NCI-H146 (cell line): ENCODE results near the gene MAT2A.
A peak's percentile ranks its signal among the peaks of the same experiment; 100 is the strongest.
"Not testable (repeated sequence)": the region's sequence is repeated elsewhere in the genome, so short reads cannot be mapped to it uniquely, and the experiment has no call there.

Experiments
- DNase-seq: peaks from one replicate; lab custom pipeline; 2025; lab: John Stamatoyannopoulos, UW

MAT2A gene

GRCh38 chr2:85547859-85548607 lies 9.1 kb downstream of the MAT2A start:
- no peak for DNase-seq

- DNase-seq = no peak
Measured at GRCh38 chr2:85548608-85548900, 9.6 kb downstream of the MAT2A start.

GRCh38 chr2:85549095-85549494 lies 10.1 kb downstream of the MAT2A start:
- DNase-seq = no peak

- no peak for DNase-seq
Measured at GRCh38 chr2:85549826-85550225, 10.9 kb downstream of the MAT2A start.

GRCh38 chr2:85550486-85550885 lies 11.5 kb downstream of the MAT2A start:
- no peak for DNase-seq

- DNase-seq = peak; percentile 68
Measured at GRCh38 chr2:85551698-85552678, 13.0 kb downstream of the MAT2A start.

GRCh38 chr2:85553184-85553583 lies 14.2 kb downstream of the MAT2A start:
- no peak for DNase-seq

GRCh38 chr2:85554980-85555612 lies 16.1 kb downstream of the MAT2A start:
- DNase-seq = no peak

GRCh38 chr2:85557130-85557529 lies 18.2 kb downstream of the MAT2A start:
- DNase-seq = no peak

GRCh38 chr2:85558160-85558559 lies 19.2 kb downstream of the MAT2A start:
- DNase-seq = no peak

- not testable (repeated sequence) for DNase-seq
Measured at GRCh38 chr2:85560403-85560726, 21.4 kb downstream of the MAT2A start.

GRCh38 chr2:85560812-85561279 lies 21.9 kb downstream of the MAT2A start:
- no peak for DNase-seq

- DNase-seq = peak; percentile 96
Measured at GRCh38 chr2:85561280-85562212, 22.6 kb downstream of the MAT2A start, which contains the start of gene GGCX. TSS of gene GGCX (minus strand) at chr2:85561493. CDS start at chr2:85561428, 65 bp downstream.

- DNase-seq = no peak
Measured at GRCh38 chr2:85564144-85564563, 25.2 kb downstream of the MAT2A start.

- DNase-seq = no peak
Measured at GRCh38 chr2:85566265-85566664, 27.3 kb downstream of the MAT2A start.

GRCh38 chr2:85575739-85576138 lies 36.8 kb downstream of the MAT2A start:
- no peak for DNase-seq

GRCh38 chr2:85577063-85577385 lies 38.1 kb downstream of the MAT2A start:
- no peak for DNase-seq

GRCh38 chr2:85577386-85578242 lies 38.6 kb downstream of the MAT2A start, which contains the start of gene VAMP8:
TSS of gene VAMP8 (plus strand) at chr2:85577586. CDS start at chr2:85577647, 61 bp downstream.
- DNase-seq = peak; percentile 71

- DNase-seq = peak; percentile 8
Measured at GRCh38 chr2:85578243-85579180, 39.5 kb downstream of the MAT2A start.
